Mucosa of descending colon (tissue), 3 donors: ENCODE measurements around the gene SNX21. TPM values are rescaled to one million over a fixed set of nuclear protein-coding genes. Genes with fewer than 3 reads are reported as not detected.
A peak's percentile ranks its signal among the peaks of the same experiment; 100 is the strongest.

Source experiments
- ATAC-seq: fragments of 200-7000 bp; cut with Tn5 transposase; one replicate; pipeline ENCODE4 v1.9.1; 2020; ENCODE audit warnings: mild to moderate bottlenecking, moderate library complexity
- DNase-seq, 3 donors: peaks; one replicate each; pipeline ENCODE4 v3.0.0-alpha.2; 2020
- H3K36me3 ChIP-seq: fragments of 200-600 bp; one replicate; pipeline ENCODE4 v1.8.0; 2021; ENCODE audit warnings: low read depth, mild to moderate bottlenecking
- H3K4me1 ChIP-seq: fragments of 200-600 bp; one replicate; pipeline ENCODE4 v1.8.0; 2021; ENCODE audit warnings: low read depth, mild to moderate bottlenecking
- H3K4me3 ChIP-seq: fragments of 200-600 bp; one replicate; pipeline ENCODE4 v1.8.0; 2021; ENCODE audit warnings: mild to moderate bottlenecking
- H3K9me3 ChIP-seq: fragments of 200-600 bp; one replicate; pipeline ENCODE4 v1.8.0; 2021; ENCODE audit warnings: mild to moderate bottlenecking
- intact Hi-C, 2 donors: fragments of 100-400 bp; cut with DNase I in 1 of 2; cut with micrococcal nuclease in 1 of 2; formaldehyde crosslinking; loops; one replicate each; pipeline versions ENCODE4 v1.11.0 to v1.11.1; 2022; cut with DNase I, micrococcal nuclease
- total RNA-seq, 3 donors: library from RNA; stranded (reverse); fragmentation: NEBNext Ultra II Directional in 2 of 3; extraction: Animal tissue kit (Norgen Biotek cat#: 25700) in 2 of 3; gene quantifications; one replicate each; pipeline versions ENCODE4 v1.2.1 to v1.2.4, GENCODE V29; 2021 to 2023
- TF ChIP-seq, protein P1 (sequence below): fragments of 200-600 bp; IDR thresholded peaks from one replicate; pipeline ENCODE4 v1.8.0; 2022; ENCODE audit warnings: antibody characterized with exemption, mild to moderate bottlenecking
- donor health status: DM: no; HTN: no; CAD: no; lungs with moderate emphysema.
- donor health status: DM: no; HTN: no; CAD: no.
- donor health status: DM: no; HTN: yes; CAD: no.

The SNX21 gene
- total RNA-seq, 3 donors from 2014 or later, result 13.8 to 31.5 (median 14.0) TPM

DNA sequence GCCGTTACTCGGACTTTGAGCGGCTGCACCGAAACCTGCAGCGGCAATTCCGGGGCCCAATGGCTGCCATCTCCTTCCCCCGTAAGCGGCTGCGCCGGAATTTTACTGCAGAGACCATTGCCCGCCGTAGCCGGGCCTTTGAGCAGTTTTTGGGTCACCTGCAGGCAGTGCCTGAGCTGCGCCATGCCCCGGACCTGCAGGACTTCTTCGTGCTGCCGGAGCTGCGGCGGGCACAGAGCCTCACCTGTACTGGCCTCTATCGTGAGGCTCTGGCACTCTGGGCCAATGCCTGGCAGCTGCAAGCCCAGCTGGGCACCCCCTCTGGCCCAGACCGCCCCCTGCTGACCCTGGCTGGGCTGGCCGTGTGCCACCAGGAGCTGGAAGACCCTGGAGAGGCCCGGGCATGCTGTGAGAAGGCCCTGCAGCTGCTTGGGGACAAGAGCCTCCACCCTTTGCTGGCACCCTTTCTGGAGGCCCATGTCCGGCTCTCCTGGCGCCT, 7.2 kb downstream of the SNX21 start:
- ATAC-seq, result peak; percentile 5
- H3K4me3 ChIP-seq, result no peak overlapping the region
- no peaks in the 10 kb centered on the region for H3K9me3 ChIP-seq
- DNase-seq, result no peak
- H3K36me3 ChIP-seq, result no peaks in the 10 kb centered on the region
- H3K4me1 ChIP-seq, result peaks cover 2% of the 10 kb centered on the region
- intact Hi-C loops, result no loop called here
- TF ChIP-seq, protein P1, sequence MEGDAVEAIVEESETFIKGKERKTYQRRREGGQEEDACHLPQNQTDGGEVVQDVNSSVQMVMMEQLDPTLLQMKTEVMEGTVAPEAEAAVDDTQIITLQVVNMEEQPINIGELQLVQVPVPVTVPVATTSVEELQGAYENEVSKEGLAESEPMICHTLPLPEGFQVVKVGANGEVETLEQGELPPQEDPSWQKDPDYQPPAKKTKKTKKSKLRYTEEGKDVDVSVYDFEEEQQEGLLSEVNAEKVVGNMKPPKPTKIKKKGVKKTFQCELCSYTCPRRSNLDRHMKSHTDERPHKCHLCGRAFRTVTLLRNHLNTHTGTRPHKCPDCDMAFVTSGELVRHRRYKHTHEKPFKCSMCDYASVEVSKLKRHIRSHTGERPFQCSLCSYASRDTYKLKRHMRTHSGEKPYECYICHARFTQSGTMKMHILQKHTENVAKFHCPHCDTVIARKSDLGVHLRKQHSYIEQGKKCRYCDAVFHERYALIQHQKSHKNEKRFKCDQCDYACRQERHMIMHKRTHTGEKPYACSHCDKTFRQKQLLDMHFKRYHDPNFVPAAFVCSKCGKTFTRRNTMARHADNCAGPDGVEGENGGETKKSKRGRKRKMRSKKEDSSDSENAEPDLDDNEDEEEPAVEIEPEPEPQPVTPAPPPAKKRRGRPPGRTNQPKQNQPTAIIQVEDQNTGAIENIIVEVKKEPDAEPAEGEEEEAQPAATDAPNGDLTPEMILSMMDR, result no peak

DNA sequence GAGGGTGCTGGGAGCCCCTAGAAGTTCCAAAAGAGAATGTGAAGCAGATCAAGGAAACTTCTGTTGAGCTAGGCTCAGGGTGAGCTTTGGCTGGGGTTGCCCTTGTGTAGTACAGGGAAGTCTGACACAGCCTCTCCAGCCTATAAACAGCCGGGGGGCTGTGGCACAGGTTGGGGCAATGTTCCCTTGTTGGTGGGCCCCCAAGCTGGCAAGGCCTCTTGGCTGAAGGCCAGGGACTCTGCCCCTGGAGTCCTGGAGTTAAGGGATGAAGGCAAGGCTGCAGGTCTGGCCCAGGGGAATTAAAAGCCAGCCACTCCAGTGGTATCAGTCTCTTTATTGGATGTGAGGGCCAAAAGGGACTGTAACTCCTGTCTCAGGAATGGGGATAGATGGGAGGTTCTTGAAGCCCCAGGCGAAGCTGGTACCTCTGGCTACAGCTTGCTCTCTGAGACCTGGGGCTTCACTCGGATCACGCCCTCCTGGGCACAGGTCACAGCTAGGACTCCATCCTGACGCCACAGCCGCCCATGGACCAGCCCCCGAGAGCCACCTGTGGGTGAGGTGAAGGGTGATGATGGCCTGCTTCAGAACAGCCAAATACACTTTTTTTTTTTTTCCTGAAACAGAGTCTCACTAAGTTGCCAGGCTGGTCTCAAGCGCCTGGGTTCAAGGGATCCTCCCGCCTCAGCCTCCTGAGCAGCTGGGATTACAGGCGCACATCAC, 8.0 kb downstream of the SNX21 start:
- intact Hi-C loops, result no loop called here
- no peak for ATAC-seq
- TF ChIP-seq, protein P1, result no peak
- Histone ChIP-seq H3K9me3 (no peaks in the 10 kb centered on the region), H3K4me1 (peaks cover under 1% of the 10 kb centered on the region), H3K4me3 (no peak overlapping the region), H3K36me3 (no peaks in the 10 kb centered on the region)
- no peak for DNase-seq

DNA sequence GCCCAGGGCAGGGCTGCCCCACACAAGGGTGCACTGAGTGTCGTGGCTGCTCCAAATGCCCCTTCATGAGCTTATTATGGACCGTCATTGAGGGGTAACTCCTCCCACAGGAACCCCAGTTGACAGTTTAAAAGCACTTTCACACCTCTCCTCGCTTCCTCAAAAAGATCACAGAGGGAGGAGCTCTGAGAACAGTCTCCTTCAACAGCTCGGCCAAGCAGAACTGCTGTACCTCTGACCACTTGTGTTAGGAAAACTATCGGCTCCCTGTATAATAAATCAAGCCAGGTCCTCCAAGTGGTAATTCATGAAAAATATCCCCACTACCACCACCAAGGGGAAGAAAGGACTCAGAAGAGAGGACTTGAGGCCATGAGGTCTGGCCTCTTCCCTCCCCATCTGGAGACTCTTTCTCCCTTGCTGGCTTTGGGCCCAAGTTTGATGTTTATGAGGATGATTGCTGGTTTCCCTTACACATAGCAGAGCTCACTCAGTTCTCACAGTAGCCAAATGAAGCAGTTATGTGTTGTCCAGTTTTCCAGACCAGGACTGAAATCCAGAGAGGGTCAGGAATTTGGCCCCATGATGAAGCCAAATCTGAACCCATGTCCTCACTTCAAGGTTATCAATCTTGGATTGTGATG, 8.7 kb downstream of the SNX21 start:
- intact Hi-C loops, result no loop called here

DNA sequence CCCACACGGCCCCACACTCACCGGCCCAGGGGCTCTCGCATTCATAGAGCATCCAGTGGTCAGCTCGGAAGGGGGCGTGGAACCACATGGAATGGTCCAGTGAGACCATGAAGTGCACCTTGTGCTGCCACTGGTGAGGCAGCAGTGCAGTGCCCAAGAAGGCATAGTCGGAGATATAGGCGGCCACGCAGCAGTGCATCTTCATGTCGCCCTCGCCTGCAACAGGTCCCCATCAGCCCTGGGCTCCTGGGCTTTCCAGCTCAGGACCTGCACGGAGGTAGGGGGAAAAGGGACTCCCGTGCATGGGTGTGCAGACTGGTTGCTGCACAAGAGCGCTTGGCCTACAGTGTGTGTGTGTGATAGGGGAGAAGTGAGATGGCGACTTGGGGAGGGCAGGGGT, 9.9 kb downstream of the SNX21 start:
- no peak for DNase-seq
- intact Hi-C loops, result no loop called here
- no peak for ATAC-seq
- Histone ChIP-seq H3K4me3 (no peak overlapping the region), H3K4me1 (no peaks in the 10 kb centered on the region), H3K36me3 (no peaks in the 10 kb centered on the region), H3K9me3 (no peaks in the 10 kb centered on the region)
- TF ChIP-seq, protein P1, result no peak

More for the DNA sequence above, 8.7 kb downstream of the SNX21 start:
- TF ChIP-seq, protein P1, result no peak
- Histone ChIP-seq H3K36me3 (no peaks in the 10 kb centered on the region), H3K4me3 (no peak overlapping the region), H3K9me3 (no peaks in the 10 kb centered on the region), H3K4me1 (no peaks in the 10 kb centered on the region)
- DNase-seq, result no peak
- peak; percentile 46 for ATAC-seq

GRCh38 chr20:45845452-45845851, 11.9 kb downstream of the SNX21 start:
- ATAC-seq, result no peak
- TF ChIP-seq, protein P1, result no peak
- no peak for DNase-seq
- intact Hi-C loops, result no loop called here
- no peaks in the 10 kb centered on the region for H3K9me3 ChIP-seq
- no peaks in the 10 kb centered on the region for H3K36me3 ChIP-seq
- no peak overlapping the region for H3K4me3 ChIP-seq
- H3K4me1 ChIP-seq, result no peaks in the 10 kb centered on the region
